ENCODE data around the gene C16orf89. TPM values are rescaled to one million over a fixed set of nuclear protein-coding genes. Genes with fewer than 3 reads are reported as not detected.
"Not testable (repeated sequence)": the region's sequence is repeated elsewhere in the genome, so short reads cannot be mapped to it uniquely, and the experiment has no call there.

C16orf89 gene, protein sequence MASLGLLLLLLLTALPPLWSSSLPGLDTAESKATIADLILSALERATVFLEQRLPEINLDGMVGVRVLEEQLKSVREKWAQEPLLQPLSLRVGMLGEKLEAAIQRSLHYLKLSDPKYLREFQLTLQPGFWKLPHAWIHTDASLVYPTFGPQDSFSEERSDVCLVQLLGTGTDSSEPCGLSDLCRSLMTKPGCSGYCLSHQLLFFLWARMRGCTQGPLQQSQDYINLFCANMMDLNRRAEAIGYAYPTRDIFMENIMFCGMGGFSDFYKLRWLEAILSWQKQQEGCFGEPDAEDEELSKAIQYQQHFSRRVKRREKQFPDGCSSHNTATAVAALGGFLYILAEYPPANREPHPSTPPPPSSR
- not detected in 2 replicates for total RNA-seq (2014; rRNA removed; shearing (Covaris generic))

DNA sequence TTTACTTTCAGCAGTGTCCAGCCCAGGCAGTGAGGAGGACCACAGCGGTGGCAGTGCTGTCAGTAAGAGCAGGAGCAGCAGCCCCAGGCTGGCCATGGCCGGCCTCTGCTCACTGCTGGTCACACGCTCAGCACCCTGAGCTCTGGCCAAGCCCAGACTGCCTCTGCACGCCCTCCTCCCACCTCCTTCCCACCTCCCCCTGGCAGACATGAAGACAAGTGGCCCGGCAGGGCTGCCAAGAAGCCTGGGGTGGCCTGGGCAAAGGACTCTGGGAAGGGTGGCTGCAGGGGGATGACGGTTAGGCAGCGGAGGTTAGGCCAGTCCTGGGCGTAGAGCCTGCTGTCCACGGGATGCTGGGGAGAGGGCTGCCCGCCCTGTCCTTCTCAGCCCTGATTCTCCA is at the start of gene C16orf89:
TSS of gene C16orf89 (minus strand) at position 144 of the 400 bp plus-strand sequence. CDS start at position 96, 48 bp downstream.
- no peak for DNase-seq (ENCODE audit: low spot score)

DNA sequence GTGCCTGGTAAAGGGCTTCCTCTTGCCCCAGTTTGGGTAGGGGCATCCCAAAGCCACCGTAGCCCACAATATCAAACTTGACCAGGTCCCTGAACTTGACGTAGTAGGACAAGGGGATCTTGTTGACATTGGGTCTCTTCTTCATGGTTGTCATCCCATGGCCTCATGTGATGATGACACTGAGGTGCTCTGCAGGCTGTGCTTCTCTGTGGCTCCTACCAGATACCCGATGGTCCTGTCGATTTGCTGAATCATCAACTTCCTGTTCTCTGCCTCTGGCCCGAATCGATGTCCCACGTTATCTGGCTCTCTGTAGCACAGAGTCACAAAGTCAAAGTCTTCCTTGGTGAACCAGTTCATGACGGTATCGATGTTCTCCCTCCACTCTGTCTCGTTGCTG is 45.2 kb upstream of the C16orf89 start:
- DNase-seq (ENCODE audit: low spot score), result not testable (repeated sequence)

DNA sequence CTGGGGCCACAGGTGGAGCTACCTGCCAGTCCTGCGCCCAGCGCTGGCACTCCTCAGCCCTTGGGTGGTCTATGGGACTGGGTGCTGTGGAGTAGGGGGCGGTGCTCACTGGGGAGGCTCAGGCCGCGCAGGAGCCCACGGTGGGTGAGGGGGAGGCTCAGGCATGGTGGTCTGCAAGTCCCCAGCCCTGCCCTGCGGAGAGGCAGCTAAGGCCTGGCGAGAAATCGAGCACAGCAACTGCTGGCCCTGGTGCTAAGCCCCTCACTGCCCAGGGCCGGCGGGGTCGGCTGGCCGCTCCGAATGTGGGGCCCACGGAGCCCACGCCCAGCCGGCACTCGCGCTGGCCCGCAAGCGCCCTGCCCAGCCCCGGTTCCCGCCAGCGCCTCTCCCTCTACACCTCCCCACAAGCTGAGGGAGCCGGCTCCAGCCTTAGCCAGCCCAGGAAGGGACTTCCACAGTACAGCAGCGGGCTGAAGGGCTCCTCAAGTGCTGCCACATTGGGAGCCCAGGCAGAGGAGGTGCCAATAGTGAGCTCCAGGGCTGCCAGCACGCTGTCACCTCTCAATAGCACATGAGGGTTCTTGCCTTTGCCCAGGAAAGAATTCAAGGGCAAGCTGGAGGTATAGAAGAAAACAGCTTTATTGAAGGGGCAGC is 42.9 kb upstream of the C16orf89 start:
- no peak for DNase-seq (ENCODE audit: low spot score)

DNA sequence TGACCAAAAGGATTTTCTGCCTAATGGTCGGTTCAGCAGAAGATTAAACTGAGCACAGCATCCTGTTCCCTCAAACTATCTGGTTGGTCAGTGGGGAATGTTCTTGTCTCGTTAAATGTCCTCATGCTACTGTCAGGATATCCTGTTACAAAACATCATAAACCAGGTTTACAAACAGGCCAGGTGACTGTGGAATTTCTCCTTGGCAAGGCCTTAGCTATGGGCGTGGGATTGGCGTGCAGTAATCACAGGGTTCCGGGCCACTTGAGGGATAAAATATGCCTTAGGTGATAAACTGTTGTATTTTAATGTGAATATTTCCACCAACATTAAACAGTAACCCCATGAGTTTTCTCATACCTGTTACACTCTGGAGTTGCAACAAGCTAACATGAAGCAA is 39.3 kb upstream of the C16orf89 start:
- not testable (repeated sequence) for DNase-seq (ENCODE audit: low spot score)

DNA sequence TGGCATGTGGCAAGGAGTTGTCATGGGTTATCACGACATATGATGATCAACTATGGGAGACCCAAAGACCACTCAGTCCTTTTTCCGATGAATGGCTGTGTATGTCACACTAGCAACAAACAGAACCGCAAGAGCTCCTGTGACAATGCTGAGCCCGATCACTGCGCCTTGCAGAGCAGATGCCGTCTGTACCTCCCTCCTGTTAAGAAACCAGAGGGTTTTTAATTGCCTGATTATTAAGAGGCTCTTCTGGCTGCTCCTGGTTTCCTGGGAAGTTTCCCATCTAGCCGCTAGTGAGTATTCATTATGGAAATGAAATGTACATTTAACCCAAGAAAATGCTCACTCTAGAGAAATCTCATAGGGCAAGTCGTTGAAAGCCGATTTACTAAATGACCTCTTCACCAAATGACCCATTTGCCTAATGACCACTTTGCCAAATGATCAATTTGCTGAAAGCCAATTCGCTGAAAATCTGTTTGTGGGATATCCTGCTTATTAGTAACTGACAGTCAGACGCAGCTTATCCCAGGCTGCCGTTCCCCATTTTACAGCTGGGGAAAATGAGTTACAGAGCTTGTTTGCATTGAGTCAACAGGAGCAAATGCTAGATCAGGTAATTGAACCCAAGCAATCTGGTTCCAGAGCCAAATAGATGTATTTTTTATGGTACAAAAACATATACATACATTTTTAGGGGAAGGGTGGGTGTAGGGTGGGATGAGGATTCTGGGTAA is 37.7 kb upstream of the C16orf89 start:
- DNase-seq (ENCODE audit: low spot score), result not testable (repeated sequence)

DNA sequence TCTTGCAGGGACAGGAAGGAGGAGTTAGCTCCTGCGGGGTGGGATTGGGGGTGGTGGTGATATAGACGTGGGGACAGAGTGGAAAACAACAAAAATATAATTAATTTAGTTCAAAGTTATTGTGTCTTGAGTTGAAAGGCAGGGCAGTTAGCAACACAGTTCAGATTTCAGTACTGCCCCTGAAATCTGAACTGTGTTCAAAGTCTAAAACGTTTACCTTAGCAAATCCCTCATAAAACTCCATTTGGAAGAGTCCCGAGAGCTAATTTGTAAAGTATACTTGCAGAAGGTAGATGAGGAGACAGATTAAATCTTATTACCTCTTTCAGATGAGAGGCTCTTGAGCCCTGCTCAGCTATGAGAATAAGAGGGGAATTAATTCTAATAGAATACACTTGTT is 33.4 kb upstream of the C16orf89 start:
- not testable (repeated sequence) for DNase-seq (ENCODE audit: low spot score)

DNA sequence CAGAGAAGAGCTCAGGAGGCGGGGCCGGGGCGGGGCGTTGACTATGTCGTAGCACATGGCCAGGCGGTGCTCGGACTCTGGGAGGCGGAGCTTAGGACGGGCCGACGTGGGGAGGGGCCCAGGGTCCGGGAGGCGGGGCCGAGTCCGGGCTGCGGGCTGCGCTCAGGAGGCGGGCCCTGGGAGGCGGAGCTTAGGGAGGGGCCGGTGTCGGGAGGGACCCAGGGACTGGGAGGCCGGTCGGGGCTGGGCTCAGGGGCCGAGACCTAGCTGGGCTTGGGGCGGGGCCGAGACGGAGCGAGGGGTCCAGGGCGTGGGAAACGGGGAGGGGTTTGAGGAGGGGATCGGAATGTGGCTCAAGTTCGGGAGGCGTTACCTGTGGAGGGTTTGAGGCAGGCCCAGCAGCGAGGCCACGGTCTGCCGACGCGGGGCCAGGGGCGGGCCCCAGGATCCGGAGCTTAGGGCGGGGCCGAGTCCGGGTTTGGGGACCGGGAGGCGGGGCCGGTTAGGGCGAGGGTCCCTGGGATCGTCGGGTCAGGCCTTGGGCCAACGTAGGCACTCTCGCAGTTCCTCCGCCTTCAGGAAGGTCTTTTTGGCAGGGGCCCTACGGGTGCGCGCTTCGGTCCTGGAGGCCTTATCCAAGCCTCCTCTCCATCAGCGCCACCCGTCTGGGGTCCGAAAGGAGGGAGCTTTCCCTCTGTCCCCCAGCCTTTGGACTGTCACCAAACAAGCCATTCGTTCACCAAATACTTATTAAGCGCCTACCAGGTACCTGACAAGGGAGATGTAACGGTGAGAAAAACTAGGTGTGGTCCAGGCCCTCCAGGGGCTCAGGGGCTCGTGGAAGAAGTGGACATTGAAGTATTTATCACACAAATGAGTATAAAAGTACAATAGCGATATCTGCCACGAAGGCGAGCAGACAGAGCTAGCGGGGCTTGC is 32.7 kb upstream of the C16orf89 start:
- DNase-seq (ENCODE audit: low spot score), result peak; percentile 28

DNA sequence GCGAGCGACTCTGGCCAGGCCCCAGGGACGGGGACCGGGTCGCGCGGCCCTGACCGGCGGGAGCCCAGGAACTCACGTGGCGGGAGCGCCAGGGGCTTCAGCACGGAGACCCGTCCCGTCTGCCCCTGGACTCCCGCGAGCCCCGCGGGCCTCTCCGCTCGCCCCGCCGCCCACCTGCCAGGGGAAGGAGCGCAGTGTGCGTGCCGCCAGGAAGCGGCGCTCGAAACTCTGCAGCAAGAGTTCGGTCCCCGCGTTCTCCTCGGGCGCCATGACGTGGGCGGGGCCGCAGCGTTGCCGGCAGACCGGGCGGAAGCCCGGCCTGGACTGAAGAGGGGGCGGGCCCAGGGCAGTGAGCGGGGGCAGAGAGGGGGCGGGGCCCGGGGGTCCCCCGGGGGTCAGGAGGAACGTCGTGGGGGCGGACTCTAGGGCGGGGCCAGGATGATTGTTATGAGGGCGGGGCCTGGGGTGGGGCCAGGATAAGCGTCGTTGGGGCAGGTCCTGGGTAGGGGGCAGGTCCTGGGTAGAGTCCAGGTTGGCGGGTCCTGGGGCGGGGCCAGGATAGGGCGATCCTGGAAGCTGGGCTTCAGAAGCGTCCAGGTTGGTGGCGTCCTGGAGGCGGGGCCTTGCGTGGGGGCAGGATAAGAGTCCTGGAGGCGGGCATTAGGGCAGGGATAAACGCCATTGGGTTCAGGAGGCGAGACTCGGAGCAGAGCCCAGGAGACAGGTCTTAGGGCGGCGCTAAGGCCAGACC is 31.9 kb upstream of the C16orf89 start, which contains the start of gene EEF2KMT:
TSS of gene EEF2KMT (minus strand) at position 326 of the 751 bp plus-strand sequence. CDS start at position 270, 56 bp downstream.
- peak; percentile 99 for DNase-seq (ENCODE audit: low spot score)

DNA sequence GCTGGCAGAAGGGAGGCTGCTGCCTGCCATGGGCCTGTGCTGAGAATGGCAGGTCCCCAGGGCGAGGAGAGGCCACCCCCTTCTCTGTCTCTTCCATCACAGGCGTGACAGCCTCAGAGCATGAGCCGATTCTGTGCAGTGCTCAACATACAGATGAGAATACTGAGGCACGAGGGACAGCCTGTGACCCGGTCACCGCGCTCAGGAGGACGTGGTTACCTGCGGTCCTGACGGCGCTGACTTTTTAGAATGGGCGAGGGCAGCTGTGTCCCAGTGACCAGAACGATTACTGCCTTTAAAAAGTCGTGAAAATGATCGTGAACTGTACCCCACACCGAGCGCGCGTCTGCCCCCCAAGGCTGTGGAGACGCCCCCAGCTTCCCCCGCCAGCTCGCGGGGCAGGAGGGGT is 31.3 kb upstream of the C16orf89 start:
- DNase-seq (ENCODE audit: low spot score), result peak; percentile 27

DNA sequence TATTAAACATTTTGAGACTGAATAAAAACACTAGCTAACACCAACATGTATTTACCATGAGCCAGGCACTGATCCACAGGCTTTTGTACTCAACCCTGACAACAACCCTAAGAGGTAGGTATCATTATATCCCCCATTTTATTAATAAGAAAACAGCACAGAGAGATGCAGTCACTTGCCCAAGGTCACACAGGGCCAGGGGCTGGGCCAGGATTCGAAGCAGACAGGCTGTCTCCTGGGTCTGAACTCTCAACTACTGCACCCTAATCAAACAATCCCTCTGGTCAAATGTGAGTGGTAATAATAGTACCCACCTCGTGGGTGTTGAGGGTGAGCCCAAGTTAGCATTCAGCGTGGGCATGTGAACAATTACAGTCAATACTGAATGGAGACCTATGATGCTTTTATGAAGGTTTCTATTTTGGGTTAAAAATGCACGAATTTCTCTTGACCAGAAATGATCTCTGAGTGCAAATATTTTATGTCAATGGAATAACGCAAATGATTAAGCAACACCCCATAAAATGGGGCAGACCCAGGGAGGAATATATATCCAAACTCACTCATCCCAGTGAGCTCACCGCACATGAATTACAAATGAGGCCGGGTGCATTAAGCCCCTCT is 30.8 kb upstream of the C16orf89 start:
- not testable (repeated sequence) for DNase-seq (ENCODE audit: low spot score)

DNA sequence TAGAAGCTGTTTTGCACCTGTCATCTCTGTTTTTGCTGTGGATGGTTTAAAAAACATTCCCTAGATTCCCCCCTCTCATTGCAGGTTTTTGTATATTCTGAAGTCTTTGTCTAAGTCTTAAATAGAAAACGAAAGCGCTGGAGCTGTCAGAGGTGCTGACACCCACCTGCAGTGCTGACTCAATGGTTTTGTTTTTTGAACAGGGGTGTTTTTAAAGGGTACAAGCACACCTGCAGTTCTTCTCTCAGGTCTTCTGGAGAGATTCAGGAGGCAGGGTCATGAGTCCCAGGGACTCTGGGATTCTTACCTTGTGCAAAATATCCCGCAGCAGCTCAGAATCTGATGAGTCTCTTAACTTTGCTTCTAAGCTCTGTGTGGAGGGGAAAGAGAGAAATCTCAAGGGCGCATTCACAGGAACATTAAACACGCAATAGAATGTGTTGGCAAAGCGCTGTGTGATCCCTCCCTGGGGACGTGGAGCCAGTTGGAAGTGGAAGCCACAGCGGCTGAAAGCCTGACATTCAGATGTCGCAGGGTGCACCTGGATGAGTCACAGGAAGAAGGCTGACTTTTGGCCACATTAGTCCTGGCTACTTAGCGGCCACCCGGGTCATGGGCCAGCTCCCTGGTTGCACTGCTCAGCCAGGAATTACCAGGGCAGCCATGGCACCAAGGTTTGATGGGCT is 29.5 kb upstream of the C16orf89 start:
- DNase-seq (ENCODE audit: low spot score), result peak; percentile 29

DNA sequence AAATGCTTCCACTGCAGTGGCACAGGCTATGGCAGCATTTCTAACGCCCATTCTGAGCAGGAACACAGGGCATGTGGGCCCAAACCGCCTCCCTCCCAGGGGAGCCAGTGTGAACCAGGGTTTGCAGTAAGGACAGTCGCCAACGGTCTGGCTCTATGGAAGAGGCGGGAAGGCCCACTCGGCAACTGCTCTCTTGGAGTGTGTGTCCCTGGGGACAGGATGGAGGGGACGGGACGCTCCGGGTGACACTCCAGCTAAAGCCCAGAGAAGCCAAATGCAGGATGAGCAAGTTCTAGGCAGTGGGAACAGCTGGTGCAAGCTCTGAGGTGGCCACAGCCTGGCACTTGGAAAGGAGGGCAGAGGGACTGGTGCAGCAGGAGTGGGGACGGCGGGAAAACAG is 28.0 kb upstream of the C16orf89 start:
- DNase-seq (ENCODE audit: low spot score), result not testable (repeated sequence)

DNA sequence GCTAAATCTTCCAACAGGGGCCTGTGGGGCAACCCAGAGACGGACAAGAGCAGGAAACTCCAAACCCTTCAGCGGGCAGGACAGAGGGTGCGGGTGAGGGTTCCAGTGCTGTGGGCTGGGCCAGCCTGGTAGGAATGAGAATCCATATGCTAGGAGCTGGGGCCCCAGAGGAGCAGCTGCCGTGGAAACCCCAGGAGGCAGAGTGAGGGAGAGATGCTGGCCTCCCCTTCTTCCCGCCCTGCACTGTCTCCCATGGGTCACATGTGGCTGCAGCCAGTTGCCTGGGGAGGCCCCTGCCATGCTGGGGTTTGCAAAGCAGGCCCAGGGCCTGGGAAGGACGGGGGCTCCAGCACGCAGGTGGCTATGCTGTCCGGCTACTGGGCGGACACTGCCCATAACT is 27.3 kb upstream of the C16orf89 start:
- DNase-seq (ENCODE audit: low spot score), result not testable (repeated sequence)

DNA sequence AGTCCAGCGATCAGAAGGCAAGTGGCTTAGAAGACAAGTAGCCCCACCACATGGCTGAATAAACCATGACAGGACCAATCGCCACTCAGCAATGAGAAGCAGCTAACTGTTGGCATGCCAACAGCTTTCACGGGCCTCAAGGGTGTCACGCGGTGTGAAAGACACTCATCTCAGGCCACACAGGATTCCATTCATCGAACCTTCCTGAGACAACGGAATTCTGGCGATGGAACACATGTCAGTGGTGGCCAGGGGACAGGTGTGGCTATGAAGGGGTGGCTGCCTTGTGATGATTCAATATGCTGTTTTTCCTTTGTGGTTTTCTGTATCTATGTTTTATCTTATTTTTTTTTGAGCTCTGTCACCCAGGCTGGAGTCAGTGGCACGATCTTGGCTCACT is 24.8 kb upstream of the C16orf89 start:
- DNase-seq (ENCODE audit: low spot score), result not testable (repeated sequence)

DNA sequence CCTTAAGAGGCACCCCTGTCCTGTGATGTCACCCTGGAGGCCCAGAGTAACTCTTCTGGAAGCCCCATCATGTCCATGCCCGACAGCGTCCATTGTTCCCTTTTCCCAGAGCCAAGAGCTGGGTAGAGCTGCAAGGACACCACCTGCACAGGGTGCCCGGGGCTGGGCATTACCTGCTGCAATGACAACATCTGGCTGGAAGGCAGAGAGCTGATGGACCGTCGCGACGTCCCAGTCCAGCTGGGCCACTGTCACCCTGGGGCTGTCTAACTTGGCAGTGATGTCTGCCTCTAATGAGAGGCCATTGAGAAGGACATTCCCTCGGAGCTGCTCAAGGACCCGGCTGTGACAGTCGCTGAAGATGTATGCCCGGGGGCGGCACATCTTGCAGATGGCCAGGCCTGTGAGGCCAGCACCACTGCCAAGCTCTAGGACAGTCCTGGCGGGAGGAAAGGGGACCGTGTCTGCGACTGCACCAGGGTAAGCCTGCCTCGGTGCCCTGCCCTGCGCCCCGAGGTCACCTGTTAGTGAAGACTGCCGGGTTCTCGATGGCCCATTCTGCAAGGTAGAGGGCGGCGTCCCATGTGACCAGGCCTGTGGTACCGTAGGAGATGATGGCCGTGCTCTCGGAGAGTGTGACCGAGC is 24.3 kb upstream of the C16orf89 start:
- DNase-seq (ENCODE audit: low spot score), result not testable (repeated sequence)

DNA sequence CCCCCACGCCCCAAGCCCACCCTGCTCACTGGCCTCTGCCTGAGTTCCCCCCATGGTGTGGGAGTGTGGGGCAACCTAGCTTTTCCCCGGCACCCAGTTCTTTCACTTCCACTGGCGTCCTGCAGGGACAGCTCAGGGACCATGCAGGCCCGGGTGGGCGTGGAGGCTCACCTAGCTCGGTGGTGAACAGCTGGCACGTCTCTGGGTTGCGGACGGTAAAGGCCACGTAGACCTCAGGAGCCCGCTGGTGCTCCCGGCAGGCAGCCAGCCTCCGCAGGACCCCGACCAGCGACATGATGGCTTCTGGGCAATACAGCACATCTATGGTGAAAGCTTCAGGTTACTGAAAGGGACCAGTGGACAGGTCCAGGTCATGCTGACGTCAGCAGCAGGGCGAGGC is 23.2 kb upstream of the C16orf89 start:
- not testable (repeated sequence) for DNase-seq (ENCODE audit: low spot score)

DNA sequence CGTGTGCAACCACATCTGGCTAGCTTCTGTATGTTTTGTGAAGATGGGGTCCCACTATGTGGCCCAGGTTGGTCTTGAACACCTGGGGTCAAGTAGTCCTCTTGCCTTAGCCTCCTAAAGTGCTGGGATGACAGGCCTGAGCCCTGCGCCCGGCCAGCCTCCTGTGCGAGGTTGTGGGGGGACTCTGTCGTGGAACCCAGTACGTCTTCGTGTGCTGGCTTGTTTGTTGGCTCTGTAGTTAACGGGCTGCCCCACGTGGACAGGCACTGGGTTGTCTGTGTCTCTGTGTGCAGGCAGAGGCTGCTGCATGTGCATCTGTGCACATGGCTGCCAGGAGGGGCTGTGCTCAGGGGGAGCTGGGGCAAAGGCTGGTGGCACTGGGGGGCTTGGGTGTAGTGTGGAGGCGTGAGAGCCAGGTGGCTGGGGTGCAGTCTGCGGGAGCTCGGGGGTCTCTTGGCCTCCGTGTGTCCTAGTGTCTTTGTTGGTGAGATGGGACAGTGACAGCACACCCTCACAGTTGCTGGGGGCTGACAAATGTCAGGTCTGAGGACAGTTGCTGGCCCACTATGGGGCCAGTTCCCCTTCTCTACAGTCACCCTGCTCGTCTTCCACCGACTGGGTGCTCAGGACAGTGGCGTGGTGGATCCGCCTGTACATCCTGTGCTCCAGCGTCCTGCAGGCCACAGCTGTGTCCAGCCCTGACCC is 22.5 kb upstream of the C16orf89 start:
- not testable (repeated sequence) for DNase-seq (ENCODE audit: low spot score)

DNA sequence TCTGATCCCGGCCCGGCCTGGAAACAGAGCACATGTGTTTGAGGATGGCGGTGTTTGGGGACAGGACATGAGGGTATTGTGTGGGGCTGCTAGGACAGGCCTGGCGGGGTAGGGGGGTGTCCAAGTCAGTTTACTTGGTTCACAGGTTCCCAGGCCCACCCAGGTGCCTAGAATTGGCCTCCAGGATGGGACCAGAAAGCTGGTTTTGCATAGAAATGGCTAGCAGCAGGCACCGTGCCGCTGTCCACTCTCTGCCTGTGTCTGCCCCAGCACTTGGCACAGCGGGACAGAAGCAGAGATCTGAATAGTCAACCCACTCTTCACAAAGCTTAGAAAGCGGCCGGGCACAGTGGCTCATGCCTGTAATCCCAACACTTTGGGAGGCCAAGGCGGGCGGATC is 20.0 kb upstream of the C16orf89 start:
- not testable (repeated sequence) for DNase-seq (ENCODE audit: low spot score)
